ENCODE measurements around the gene UBE2Q2. TPM values are rescaled to one million over a fixed set of nuclear protein-coding genes. Genes with fewer than 3 reads are reported as not detected.

The UBE2Q2 gene
- total RNA-seq, 1 experiment from 2014 or later = 27.0 TPM

- no peak for TF ChIP-seq NR3C1 (CRISPR knock-in tag; conservative IDR thresholded peaks at IDR 0.05; ENCODE audit: low read depth)
- no peak for TF ChIP-seq OVOL2 (CRISPR knock-in tag; IDR thresholded peaks at IDR 0.05; ENCODE audit: borderline replicate concordance)
- TF ChIP-seq SOX15 (CRISPR knock-in tag; IDR thresholded peaks at IDR 0.05) = no peak
These were observed 74.9 kb downstream of the UBE2Q2 start (continued) for GRCh38 chr15:75918135-75918534.

GRCh38 chr15:75920079-75920478 is 76.8 kb downstream of the UBE2Q2 start:
- DNase-seq (ENCODE audit: low spot score) = no peak
- POLR2A ChIA-PET = interaction anchor here (0.5 kb wide), 1 partner anchor 10 kb away, joined by 3 read pairs; no protein-coding TSS in a partner anchor
- Mint-ChIP-seq H3K27ac (peak overlapping the region; percentile 55; the same call in 1 of the 2 replicates), H3K36me3 (peaks cover 32% of the 10 kb centered on the region), H3K4me1 (peaks cover 10% of the 10 kb centered on the region), H3K4me3 (no peak overlapping the region), H3K27me3 (ENCODE audit: low read depth) (no peaks in the 10 kb centered on the region), H3K9me3 (no peaks in the 10 kb centered on the region)
- TF ChIP-seq HMGA2 (CRISPR knock-in tag; IDR thresholded peaks at IDR 0.05) = no peak
- TF ChIP-seq FOXP4 (CRISPR knock-in tag; IDR thresholded peaks at IDR 0.05) = no peak
- no peak for TF ChIP-seq ATF2 (CRISPR knock-in tag; IDR thresholded peaks at IDR 0.05; ENCODE audit: borderline replicate concordance, low read depth)
- no peak for TF ChIP-seq SMAD4 (CRISPR knock-in tag; IDR thresholded peaks at IDR 0.05)
- TF ChIP-seq ZNF219 (CRISPR knock-in tag; IDR thresholded peaks at IDR 0.05; ENCODE audit: borderline replicate concordance) = no peak
- CTCF ChIA-PET = interaction anchor here (1.3 to 3.2 kb wide), 3 partner anchors 9 to 192 kb away, joined by 4 to 14 read pairs (median 6); no protein-coding TSS in a partner anchor
- ATAC-seq = no peak

- Mint-ChIP-seq H3K36me3 (peaks cover 35% of the 10 kb centered on the region), H3K4me1 (peaks cover 27% of the 10 kb centered on the region), H3K27me3 (ENCODE audit: low read depth) (no peaks in the 10 kb centered on the region), H3K9me3 (no peaks in the 10 kb centered on the region), H3K27ac (peak overlapping the region; percentile 8; the same call in 1 of the 2 replicates), H3K4me3 (no peak overlapping the region)
- peak; percentile 88 for ATAC-seq
- ChIA-PET CTCF (interaction anchor here (0.6 to 1.9 kb wide), 19 partner anchors 9 to 218 kb away, joined by 3 to 27 read pairs (median 3); no protein-coding TSS in a partner anchor), POLR2A (no interaction called here)
- peak; percentile 28 for DNase-seq (ENCODE audit: low spot score)
- TF ChIP-seq ETV6 (CRISPR knock-in tag; IDR thresholded peaks at IDR 0.05) = no peak
- no peak for TF ChIP-seq ZNF263 (CRISPR knock-in tag; IDR thresholded peaks at IDR 0.05; ENCODE audit: low read depth)
- peak; percentile 23; the same call in 1 of the 2 replicates for TF ChIP-seq CTCF (IDR thresholded peaks at IDR 0.05)
These were observed 78.8 kb downstream of the UBE2Q2 start for GRCh38 chr15:75921732-75922703.

GRCh38 chr15:75923756-75924155 is 80.5 kb downstream of the UBE2Q2 start:
- ATAC-seq = no peak
- Mint-ChIP-seq H3K27me3 (ENCODE audit: low read depth) (no peaks in the 10 kb centered on the region), H3K4me3 (no peak overlapping the region), H3K9me3 (no peaks in the 10 kb centered on the region), H3K27ac (no peak overlapping the region), H3K36me3 (peaks cover 18% of the 10 kb centered on the region), H3K4me1 (peaks cover 45% of the 10 kb centered on the region)
- no peak for DNase-seq (ENCODE audit: low spot score)
- CTCF ChIA-PET = interaction anchor here (1.0 to 1.2 kb wide), 2 partner anchors 114 to 136 kb away, joined by 3 to 5 read pairs; partner anchors contain the start of gene TMEM266
- POLR2A ChIA-PET = interaction anchor here (1.1 kb wide), 1 partner anchor 21 kb away, joined by 3 read pairs; no protein-coding TSS in a partner anchor
- TF ChIP-seq ZBTB21 (CRISPR knock-in tag; IDR thresholded peaks at IDR 0.05; ENCODE audit: borderline replicate concordance) (no peak), TP53 (CRISPR knock-in tag; IDR thresholded peaks at IDR 0.05) (no peak), USF2 (CRISPR knock-in tag; IDR thresholded peaks at IDR 0.05) (no peak), FOXP1 (CRISPR knock-in tag; IDR thresholded peaks at IDR 0.05; ENCODE audit: borderline replicate concordance) (no peak), FOXK1 (CRISPR knock-in tag; IDR thresholded peaks at IDR 0.05) (no peak), KAT7 (CRISPR knock-in tag; IDR thresholded peaks at IDR 0.05; ENCODE audit: borderline replicate concordance) (no peak), E2F1 (CRISPR knock-in tag; IDR thresholded peaks at IDR 0.05) (no peak), EMX1 (CRISPR knock-in tag; IDR thresholded peaks at IDR 0.05) (no peak), CREM (CRISPR knock-in tag; IDR thresholded peaks at IDR 0.05) (no peak), JUN (CRISPR knock-in tag; IDR thresholded peaks at IDR 0.05) (no peak), SP1 (CRISPR knock-in tag; conservative IDR thresholded peaks at IDR 0.05) (no peak), OVOL2 (CRISPR knock-in tag; IDR thresholded peaks at IDR 0.05; ENCODE audit: borderline replicate concordance) (no peak), PRRX2 (CRISPR knock-in tag; IDR thresholded peaks at IDR 0.05) (no peak)

All from WTC11 (cell line).